H1 (cell line): Measurements from ENCODE around the gene METTL21C. TPM values are rescaled to one million over a fixed set of nuclear protein-coding genes. Genes with fewer than 3 reads are reported as not detected.

ENCODE experiments used
- ATF2 ChIP-seq: IDR thresholded peaks from 2 replicates; pipeline ENCODE4 v1.6.1; 2012; ENCODE audit warnings: low read length, inconsistent platforms
- CBX8 ChIP-seq: fragments of 300-800, 300-1000 bp; sonication (generic); IDR thresholded peaks from 2 replicates; pipeline ENCODE4 v1.7.1; 2016; ENCODE audit warnings: low read depth, low read length, borderline replicate concordance
- CHD7 ChIP-seq: fragments of 300-600 bp; sonication (generic); IDR thresholded peaks from 2 replicates; pipeline ENCODE4 v1.7.1; 2012; ENCODE audit warnings: low read length, moderate library complexity, mild to moderate bottlenecking, inconsistent platforms; ENCODE audit not compliant: insufficient replicate concordance
- EGR1 ChIP-seq: IDR thresholded peaks from 2 replicates; pipeline ENCODE4 v1.6.1; 2011; ENCODE audit warnings: low read depth, low read length, borderline replicate concordance
- RBBP5 ChIP-seq: IDR thresholded peaks from 2 replicates; pipeline ENCODE4 v1.7.1; 2012; ENCODE audit warnings: low read depth, mild to moderate bottlenecking, inconsistent platforms, low read length, moderate library complexity, borderline replicate concordance
- RFX5 ChIP-seq: IDR thresholded peaks from 2 replicates; pipeline ENCODE4 v1.6.1; 2011; ENCODE audit warnings: low read depth, low read length, improper control_type of control experiment, borderline replicate concordance
- TAF1 ChIP-seq: IDR thresholded peaks from 2 replicates; pipeline ENCODE4 v1.6.1; 2011; ENCODE audit warnings: mild to moderate bottlenecking, low read depth, low read length
- TAF7 ChIP-seq: optimal IDR thresholded peaks from 2 replicates; pipeline ENCODE3; 2011; ENCODE audit warnings: low read depth, mild to moderate bottlenecking, inconsistent platforms, low read length, moderate library complexity, borderline replicate concordance
- USF2 ChIP-seq: IDR thresholded peaks from 2 replicates; pipeline ENCODE4 v1.6.1; 2011; ENCODE audit warnings: low read length, improper control_type of control experiment
- polyA plus RNA-seq, 7 experiments: library from polyadenylated mRNA; depleted of rRNA in 3 of 7; stranded (reverse) in 5 of 7; unstranded in 2 of 7; fragments of >200 nt in 5 of 7; fragments of 200-250 nt in 2 of 7; gene quantifications; 1 replicate in 5 of 7; 2 replicates in 1 of 7; 4 replicates in 1 of 7; pipeline versions ENCODE4 v1.2.1 to v1.2.3, GENCODE V29; 2011 to 2013; ENCODE audit warnings: missing spikeins in 2 of 7, mixed read lengths in 2 of 7
- total RNA-seq: library from RNA; stranded (reverse); fragmentation: NEBNext Ultra II Directional; extraction: Animal tissue kit (Norgen Biotek cat#: 25700); gene quantifications from 2 replicates; pipeline ENCODE4 v1.2.1, GENCODE V29; 2021

The METTL21C gene
- total and polyA plus RNA-seq, 2 of the 8 experiments (the other 6 are each of a cell fraction or from before 2014, with no cell fraction given), result not detected

- TF ChIP-seq CHD7 (no peak), CBX8 (no peak), EGR1 (no peak), RBBP5 (no peak), TAF7 (no peak), USF2 (no peak), TAF1 (no peak), RFX5 (no peak), ATF2 (no peak)
These were observed 51.2 kb downstream of the METTL21C start (continued) for GRCh38 chr13:102643656-102644055.
